OCI-LY1 (cell line): ENCODE results near the gene CUBN.

Experiments
- CTCF ChIP-seq: fragments of 200-600 bp; sonication (generic), shearing (Covaris generic); IDR thresholded peaks from 2 replicates; pipeline ENCODE4 v1.5.1; 2017; ENCODE audit warnings: mild to moderate bottlenecking, antibody characterized with exemption, low read length, moderate library complexity, mixed read lengths
- EZH2 ChIP-seq: fragments of 200-600 bp; sonication (generic), shearing (Covaris generic); IDR thresholded peaks from 2 replicates; pipeline ENCODE4 v1.8.0; 2017; ENCODE audit warnings: borderline replicate concordance, mixed run types, mild to moderate bottlenecking, antibody characterized with exemption, low read length, moderate library complexity, mixed read lengths

- TF ChIP-seq CTCF: no peak
- no peak for TF ChIP-seq EZH2
Observed at GRCh38 chr10:16856567-16856966, 273.0 kb downstream of the CUBN start.
